ENCODE data around the gene RPN2. TPM values are rescaled to one million over a fixed set of nuclear protein-coding genes. Genes with fewer than 3 reads are reported as not detected.

The RPN2 gene
- total RNA-seq, 2 experiments from 2014 or later, result 161 to 165 TPM

- POLR2A ChIA-PET, result no interaction called here
- CTCF ChIA-PET, result interaction anchor here (0.6 kb wide), 1 partner anchor 130 kb away, joined by 3 read pairs; no protein-coding TSS in a partner anchor
These were observed 6.3 kb upstream of the RPN2 start for GRCh38 chr20:37172836-37173235.

GRCh38 chr20:37179683-37180524 is 774 bp downstream of the RPN2 start:
- ChIA-PET CTCF (interaction anchor here (1.2 to 1.6 kb wide), 5 partner anchors 10 to 354 kb away, joined by 3 to 15 read pairs (median 8); partner anchors contain the start of gene RBL1), POLR2A (interaction anchor here (1.6 to 1.8 kb wide), 3 partner anchors 11 to 864 kb away, joined by 4 to 18 read pairs (median 12); partner anchors contain the start of gene RBL1)

- CTCF ChIA-PET, result no interaction called here
- POLR2A ChIA-PET, result no interaction called here
These were observed 6.6 kb downstream of the RPN2 start for GRCh38 chr20:37185686-37186085.

- POLR2A ChIA-PET, result no interaction called here
- CTCF ChIA-PET, result interaction anchor here (0.7 to 2.7 kb wide), 2 partner anchors 10 to 204 kb away, joined by 3 to 15 read pairs; partner anchors contain the start of genes MROH8 and RPN2
These were observed 9.7 kb downstream of the RPN2 start for GRCh38 chr20:37188787-37189186.

GRCh38 chr20:37189416-37190016 is 10.4 kb downstream of the RPN2 start:
- ChIA-PET POLR2A (interaction anchor here (3.4 kb wide), 1 partner anchor 11 kb away, joined by 12 read pairs; the partner anchor contains the start of genes MROH8 and RPN2), CTCF (interaction anchor here (0.7 to 2.7 kb wide), 3 partner anchors 11 to 344 kb away, joined by 3 to 15 read pairs (median 3); partner anchors contain the start of genes MROH8 and RPN2)

- ChIA-PET POLR2A (interaction anchor here (3.4 kb wide), 1 partner anchor 12 kb away, joined by 12 read pairs; the partner anchor contains the start of genes MROH8 and RPN2), CTCF (interaction anchor here (0.6 to 3.4 kb wide), 6 partner anchors 12 to 344 kb away, joined by 3 to 15 read pairs (median 5); partner anchors contain the start of genes MROH8, RBL1 and RPN2)
These were observed 11.4 kb downstream of the RPN2 start for GRCh38 chr20:37190354-37191112.

GRCh38 chr20:37192137-37192854 is 13.2 kb downstream of the RPN2 start:
- ChIA-PET POLR2A (interaction anchor here (3.4 kb wide), 1 partner anchor 13 kb away, joined by 12 read pairs; the partner anchor contains the start of genes MROH8 and RPN2), CTCF (interaction anchor here (0.8 to 3.4 kb wide), 8 partner anchors 9 to 801 kb away, joined by 3 to 15 read pairs (median 4); partner anchors contain the start of genes MROH8 and RPN2)

GRCh38 chr20:37193226-37193625 is 14.1 kb downstream of the RPN2 start:
- CTCF ChIA-PET, result interaction anchor here (0.6 to 3.4 kb wide), 2 partner anchors 135 to 341 kb away, joined by 3 to 15 read pairs; no protein-coding TSS in a partner anchor
- POLR2A ChIA-PET, result no interaction called here

- ChIA-PET POLR2A (no interaction called here), CTCF (interaction anchor here (0.6 to 3.4 kb wide), 2 partner anchors 134 to 341 kb away, joined by 3 to 15 read pairs; no protein-coding TSS in a partner anchor)
These were observed 14.7 kb downstream of the RPN2 start for GRCh38 chr20:37193821-37194220.

GRCh38 chr20:37194621-37195417 is 15.7 kb downstream of the RPN2 start:
- ChIA-PET POLR2A (no interaction called here), CTCF (interaction anchor here (0.9 to 3.0 kb wide), 8 partner anchors 10 to 339 kb away, joined by 3 to 14 read pairs (median 4); partner anchors contain the start of genes MROH8, NNAT and RPN2)

- ChIA-PET CTCF (no interaction called here), POLR2A (no interaction called here)
These were observed 20.0 kb downstream of the RPN2 start for GRCh38 chr20:37198932-37199660.

- POLR2A ChIA-PET, result no interaction called here
- CTCF ChIA-PET, result interaction anchor here (0.7 to 1.2 kb wide), 2 partner anchors 8 to 23 kb away, joined by 3 read pairs; no protein-coding TSS in a partner anchor
These were observed 21.2 kb downstream of the RPN2 start for GRCh38 chr20:37200376-37200775.

GRCh38 chr20:37200926-37201826 is 22.0 kb downstream of the RPN2 start:
- ChIA-PET CTCF (interaction anchor here (0.7 to 1.8 kb wide), 3 partner anchors 9 to 22 kb away, joined by 3 to 5 read pairs (median 3); no protein-coding TSS in a partner anchor), POLR2A (no interaction called here)

- POLR2A ChIA-PET, result no interaction called here
- CTCF ChIA-PET, result interaction anchor here (1.2 to 1.8 kb wide), 2 partner anchors 9 to 10 kb away, joined by 3 to 5 read pairs; no protein-coding TSS in a partner anchor
These were observed 22.7 kb downstream of the RPN2 start for GRCh38 chr20:37201827-37202162.

GRCh38 chr20:37202267-37202943 is 23.3 kb downstream of the RPN2 start:
- POLR2A ChIA-PET, result no interaction called here
- CTCF ChIA-PET, result interaction anchor here (1.0 to 1.8 kb wide), 2 partner anchors 9 to 75 kb away, joined by 3 to 5 read pairs; no protein-coding TSS in a partner anchor

All from activated CD8-positive, alpha-beta memory T cell treated with anti-CD3 and anti-CD28 coated beads for 36 hours (primary cell).